Thyroid gland (tissue), 4 donors: ENCODE data around the gene DLG1.

Source experiments
- CTCF ChIP-seq, 6 experiments: fragments of 200-600 bp in 3 of 6; fragments of 450-650 bp in 3 of 6; sonication (generic) in 3 of 6; IDR thresholded peaks; one replicate each; pipeline ENCODE4 v1.5.1; 2016 to 2019; ENCODE audit warnings: antibody characterized with exemption in 6 of 6, mild to moderate bottlenecking in 2 of 6, inconsistent platforms in 1 of 6, moderate library complexity in 1 of 6
- POLR2A ChIP-seq, 2 donors: fragments of 450-650 bp; IDR thresholded peaks; one replicate each; pipeline ENCODE4 v1.6.1; 2017; ENCODE audit warnings: antibody characterized with exemption in 2 of 2, mild to moderate bottlenecking in 2 of 2, moderate library complexity in 1 of 2

- TF ChIP-seq CTCF (IDR thresholded peaks at IDR 0.05) (no peak), POLR2A (IDR thresholded peaks at IDR 0.05) (no peak)
Observed at GRCh38 chr3:197001106-197001971, 297.1 kb downstream of the DLG1 start.
